HG02840 (cell line): ENCODE data around the gene ARID3A.
"Not testable (repeated sequence)": the region's sequence is repeated elsewhere in the genome, so short reads cannot be mapped to it uniquely, and the experiment has no call there.

Experiments
- ATAC-seq: cut with Tn5 transposase; IDR thresholded peaks from one replicate; pipeline ENCODE4 v1.9.1; 2021; ENCODE audit warnings: mild to moderate bottlenecking, moderate library complexity, moderate number of reproducible peaks; ENCODE audit not compliant: unreplicated experiment, low FRiP score

The ARID3A gene

DNA sequence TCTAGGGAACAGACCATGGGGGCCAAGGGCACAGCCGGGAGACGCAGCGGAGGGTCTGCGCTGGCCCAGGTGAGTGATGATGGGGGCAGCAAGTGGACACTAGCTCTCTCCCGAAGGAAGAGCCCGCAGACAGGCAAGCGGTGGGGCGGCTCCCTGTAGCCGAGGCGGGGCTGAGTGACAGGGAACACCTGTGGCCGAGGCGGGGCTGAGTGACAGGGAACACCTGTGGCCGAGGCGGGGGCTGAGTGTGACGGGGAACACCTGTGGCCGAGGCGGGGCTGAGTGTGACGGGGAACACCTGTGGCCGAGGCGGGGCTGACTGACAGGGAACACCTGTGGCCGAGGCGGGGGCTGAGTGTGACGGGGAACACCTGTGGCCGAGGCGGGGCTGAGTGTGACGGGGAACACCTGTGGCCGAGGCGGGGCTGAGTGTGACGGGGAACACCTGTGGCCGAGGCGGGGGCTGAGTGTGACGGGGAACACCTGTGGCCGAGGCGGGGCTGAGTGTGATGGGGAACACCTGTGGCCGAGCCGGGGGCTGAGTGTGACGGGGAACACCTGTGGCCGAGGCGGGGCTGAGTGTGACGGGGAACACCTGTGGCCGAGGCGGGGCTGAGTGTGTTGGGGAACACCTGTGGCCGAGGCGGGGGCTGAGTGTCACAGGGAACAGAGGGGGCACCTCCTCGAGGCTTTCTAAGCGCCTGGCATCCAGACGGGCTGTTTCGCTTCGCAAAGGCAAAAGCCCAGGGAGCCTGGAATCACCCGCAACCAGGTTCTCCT is 34.2 kb upstream of the ARID3A start:
- not testable (repeated sequence) for ATAC-seq

DNA sequence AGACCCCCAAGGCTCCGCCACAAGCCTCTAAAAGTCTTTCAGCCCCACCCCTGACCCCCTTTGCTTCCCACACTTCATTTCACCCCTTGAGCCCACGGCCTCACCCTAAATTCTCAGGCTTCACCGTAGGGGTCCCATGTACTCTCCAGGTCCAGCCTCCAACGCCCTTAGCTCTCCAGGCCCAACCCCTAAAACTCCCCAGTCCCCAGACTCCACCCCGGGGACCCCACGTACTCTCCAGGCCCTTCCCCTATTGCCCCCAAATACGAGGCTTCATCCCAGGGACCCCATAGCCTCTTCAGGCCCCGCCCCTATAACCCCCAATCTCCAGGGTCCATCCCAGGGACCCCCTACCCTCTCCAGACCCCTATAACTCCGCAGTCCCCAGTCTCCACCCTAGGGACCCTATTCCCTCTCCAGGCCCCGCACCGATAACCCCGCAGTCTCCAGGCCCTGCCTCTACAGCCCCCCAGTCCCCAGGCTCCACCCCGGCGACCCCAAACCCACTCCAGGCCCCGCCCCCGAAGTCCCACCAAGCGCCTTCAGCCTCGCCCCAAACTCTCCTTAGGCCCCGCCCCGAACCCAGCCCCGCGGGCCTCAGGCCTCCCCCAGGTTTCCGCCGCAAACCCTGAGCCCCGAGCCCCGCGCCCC is 33.5 kb upstream of the ARID3A start:
- ATAC-seq = no peak

DNA sequence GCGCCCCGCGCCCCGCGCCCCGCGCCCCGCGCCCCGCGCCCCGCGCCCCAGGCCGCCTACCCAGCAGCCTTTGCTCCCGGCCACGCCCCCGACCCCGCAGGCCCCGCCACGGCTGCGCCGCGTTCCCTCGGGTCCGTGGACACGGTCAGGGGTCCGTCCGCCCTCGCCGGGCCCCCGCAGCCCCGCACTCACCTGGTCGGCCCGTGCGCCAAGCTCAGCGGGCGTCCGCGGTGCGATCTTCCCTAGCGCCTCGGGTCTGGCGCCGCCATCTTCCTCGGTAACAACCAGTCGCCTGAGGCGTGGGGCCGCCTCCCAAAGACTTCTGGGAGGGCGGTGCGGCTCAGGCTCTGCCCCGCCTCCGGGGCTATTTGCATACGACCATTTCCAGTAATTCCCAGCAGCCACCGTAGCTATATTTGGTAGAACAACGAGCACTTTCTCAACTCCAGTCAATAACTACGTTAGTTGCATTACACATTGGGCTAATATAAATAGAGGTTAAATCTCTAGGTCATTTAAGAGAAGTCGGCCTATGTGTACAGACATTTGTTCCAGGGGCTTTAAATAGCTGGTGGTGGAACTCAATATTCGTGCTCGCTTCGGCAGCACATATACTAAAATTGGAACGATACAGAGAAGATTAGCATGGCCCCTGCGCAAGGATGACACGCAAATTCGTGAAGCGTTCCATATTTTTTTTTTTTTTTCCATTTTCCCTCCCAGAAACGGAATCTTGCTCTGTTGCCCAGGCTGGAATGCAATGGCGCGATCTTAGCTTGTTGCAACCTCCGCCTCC is 32.7 kb upstream of the ARID3A start, which contains the start of the genes MED16 and RNU6-9:
Gene MED16, minus strand, starts transcription at position 294 of the 796 bp plus-strand sequence. CDS start 2,056 bp downstream, outside the sequence.
Gene RNU6-9, plus strand, starts transcription at position 591 of the 796 bp plus-strand sequence.
- ATAC-seq = peak; percentile 86

DNA sequence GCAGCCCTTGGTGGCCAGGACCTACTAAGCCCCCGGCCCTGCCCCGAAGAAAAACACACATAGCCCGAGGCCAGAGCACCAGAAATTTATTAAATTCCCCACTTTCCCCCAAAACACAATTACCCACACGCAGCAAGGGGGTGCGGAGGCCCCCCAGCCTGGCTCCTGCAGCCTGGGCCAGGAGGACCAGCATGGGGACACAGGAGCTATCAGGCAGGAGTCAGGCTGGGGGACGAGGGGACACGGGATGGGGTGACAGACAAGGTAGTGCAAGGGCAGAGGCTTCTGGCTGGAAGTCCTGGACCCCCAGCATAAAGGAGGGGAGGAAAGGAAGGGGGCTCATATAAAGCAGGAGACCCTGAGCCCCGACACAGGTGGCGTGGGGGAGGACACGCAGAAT is 29.4 kb upstream of the ARID3A start:
- no peak for ATAC-seq

DNA sequence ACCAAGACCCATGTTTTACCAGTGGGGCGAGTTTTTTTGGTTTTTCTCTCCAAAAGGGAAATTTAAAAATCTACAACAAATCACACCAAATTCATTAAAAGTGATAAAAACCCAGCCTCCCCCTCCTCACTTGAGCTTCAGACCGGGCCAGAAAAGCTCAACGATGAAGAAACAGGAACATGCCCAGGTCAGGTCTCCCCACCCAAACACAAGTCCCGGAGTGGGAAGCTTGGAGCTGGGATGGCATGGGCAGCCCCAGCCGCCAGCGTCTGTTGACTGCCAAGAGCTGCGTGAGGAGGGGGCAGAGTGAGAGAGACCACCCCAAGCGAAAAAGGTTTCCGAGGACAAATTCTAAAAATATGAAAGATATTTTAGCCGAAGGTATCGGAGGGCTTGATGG is 28.8 kb upstream of the ARID3A start:
- ATAC-seq = no peak

DNA sequence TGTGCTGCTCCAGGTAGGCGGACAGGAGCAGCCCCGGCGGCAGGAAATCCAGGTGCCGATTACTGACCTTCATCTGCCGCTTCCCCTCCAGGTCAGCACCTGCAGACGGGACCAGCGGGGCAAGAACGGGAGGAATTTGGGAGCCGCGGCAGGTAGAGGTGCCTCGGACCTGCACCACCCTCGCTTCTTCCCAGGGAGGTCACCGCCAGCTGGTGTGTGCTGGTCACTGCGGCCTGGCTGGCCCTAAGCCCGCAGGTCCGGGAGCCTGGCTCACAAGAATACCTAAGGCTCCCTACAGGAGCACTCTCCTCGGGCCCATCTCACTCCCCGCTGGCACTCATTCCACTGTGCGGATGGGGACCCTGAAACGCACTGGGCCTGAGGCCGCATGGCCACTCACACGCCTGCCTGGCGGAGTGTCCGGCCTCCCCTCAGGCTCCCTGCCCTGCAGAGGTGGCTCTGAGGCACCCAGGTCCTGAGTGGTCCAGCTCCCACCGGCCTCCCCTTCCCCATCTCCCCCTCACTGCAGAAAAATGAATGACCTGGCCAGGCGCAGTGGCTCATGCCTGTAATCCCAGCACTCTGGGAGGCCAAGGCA is 28.3 kb upstream of the ARID3A start:
- no peak for ATAC-seq

DNA sequence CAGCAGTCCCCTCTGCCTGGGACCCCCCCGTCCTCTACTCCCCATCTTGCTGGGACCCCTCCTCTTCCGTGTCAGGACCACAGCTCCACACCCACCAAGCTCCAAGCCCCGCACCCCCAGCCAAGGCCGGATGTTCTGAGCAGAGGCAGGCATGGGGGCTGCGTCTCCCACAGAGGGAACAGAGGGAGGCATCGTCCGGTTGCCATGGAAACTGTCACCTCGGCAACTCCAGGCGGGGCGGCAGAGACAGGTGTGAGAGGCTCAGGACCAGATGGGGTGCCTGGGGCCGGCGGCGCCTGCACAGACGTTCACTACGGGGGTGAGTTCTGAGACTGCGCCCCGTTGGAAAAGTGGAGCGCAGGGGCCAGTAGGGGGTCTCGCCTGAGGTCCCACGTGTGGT is 27.2 kb upstream of the ARID3A start:
- ATAC-seq = no peak

DNA sequence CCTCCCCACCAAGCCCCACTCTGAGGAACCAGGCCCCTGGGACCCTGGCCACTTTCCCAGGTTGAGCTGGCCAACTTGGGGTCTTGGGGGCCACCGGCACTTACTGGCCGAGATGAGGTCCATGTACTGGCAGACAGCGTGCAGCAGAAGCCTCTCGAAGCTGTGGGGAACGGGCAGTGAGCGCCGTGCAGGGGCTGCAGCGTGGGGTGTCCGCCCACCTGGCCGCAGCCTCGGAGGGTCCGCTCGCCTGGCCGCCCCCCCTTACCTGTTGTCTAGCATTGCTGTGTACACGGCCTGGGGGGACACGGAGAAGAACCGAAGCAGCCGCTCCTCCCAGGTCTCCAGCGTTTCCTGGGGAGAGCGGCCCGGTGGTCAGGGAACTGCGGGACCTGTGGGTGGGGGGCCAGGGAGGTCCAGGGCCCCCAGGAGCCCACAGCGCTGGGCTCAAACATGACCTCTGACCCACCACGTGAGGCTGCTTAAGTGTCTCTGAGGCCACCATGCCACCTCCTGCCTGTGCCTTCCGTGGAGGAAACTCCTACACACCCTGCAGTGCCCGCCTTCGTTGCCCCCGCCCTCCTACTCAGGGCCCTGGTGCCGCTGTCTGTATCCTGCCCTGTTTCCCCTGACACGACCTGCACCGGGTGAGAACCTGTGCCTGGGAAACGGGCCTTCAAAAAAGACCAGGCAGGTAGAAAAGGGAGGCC is 26.3 kb upstream of the ARID3A start:
- no peak for ATAC-seq

DNA sequence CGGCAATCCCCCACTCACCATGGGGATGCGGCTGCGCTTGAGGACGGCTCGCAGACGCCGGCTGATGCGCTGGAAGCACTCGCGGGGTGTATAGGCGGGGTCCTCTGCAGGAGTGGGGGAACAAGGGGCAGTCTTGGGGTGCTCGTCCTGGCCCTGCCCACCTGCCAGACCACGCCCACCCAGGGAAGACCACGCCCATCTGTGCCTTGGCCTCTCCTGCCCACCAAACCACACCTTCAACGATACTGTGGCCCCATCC is 25.9 kb upstream of the ARID3A start:
- ATAC-seq = no peak

DNA sequence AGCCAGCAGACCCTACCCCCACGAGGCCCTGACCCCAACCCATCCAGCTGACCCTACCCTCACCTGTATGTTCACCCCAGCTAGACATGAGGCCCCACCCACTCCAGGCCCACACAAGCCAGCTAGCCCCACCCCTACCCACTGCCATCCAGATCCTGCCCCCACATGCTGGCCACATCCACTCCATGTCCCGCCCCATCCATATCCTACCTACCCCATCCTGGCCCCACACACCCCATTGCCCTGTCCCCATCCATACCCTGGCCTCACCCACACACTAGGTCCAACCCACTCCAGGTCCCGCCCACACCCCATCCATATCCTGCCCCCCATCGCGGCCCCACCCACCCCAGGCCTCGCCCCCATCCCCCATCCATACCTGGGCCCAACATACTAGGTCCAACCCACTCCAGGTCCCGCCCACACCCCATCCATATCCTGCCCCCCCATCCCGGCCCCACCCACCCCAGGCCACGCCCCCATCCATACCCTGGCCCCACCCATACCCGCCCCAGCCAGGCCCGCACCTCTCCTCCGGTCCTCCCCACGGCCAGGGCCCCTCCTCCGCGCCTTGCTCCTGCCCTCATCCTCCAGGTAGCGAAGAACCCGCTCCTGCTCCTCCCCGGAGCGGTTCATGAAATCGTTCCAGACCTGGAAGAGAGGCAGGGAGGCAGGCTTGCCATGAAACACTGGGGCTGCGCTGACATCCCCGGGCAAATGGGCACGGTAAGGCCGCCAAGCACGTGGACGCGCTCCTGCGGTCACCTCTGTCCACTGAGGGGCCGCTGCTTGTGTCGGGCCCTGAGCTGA is 25.3 kb upstream of the ARID3A start:
- no peak for ATAC-seq

DNA sequence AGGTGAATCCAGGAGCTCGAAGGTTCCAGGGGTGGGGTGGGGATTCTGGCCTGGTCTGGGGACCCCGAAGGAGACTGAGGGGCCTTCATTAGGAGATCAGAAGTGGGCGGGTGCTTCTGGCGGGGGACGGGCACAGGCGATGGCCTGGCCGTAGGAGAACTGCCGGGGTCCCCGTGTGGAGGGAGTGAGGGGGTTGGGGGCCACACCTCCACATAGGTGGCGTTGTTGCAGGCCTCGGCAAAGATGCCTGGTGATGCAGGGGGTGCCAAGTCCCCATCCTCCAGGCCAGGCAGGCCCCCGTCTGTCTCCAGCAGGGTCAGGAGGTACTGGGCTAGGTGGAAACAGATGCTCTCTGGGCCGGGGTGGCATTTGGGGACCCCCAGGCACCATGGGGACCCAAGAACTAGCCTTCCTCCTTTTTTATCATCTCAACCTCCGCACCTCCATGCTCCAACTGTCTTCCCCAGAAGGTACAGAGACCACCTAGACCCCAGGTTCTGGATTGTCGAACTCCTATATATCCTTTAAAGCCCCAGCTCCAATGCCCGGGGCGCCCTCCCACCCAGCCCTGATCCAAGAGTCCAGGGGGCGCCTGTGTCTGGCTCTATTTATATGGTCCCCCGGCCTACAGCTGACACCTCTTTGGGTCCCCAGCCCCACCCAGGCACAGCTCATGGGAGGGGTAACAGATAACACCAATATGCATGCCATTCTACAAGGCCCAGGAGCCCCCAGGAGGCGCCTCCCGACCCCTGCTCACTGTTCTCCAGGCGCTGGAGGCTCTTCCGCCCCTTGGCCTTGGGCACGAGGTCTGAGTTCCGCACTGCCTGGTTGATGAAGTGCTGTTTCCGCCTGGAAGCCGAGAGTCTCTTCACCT is 24.4 kb upstream of the ARID3A start:
- ATAC-seq = no peak

DNA sequence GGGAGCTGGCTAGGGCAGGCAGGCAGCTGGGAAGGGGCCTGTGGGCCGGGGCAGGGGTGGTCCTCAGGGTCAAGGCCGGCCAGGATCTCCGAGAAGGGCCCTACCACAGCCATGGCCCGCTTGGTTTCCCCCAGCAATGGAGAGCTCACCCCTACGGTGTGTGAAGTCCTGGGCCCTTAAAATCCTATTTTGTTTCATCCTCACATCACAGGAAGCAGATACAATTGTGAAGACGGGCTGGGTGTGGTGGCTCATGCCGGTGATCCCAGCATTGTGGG is 23.8 kb upstream of the ARID3A start:
- ATAC-seq = no peak

DNA sequence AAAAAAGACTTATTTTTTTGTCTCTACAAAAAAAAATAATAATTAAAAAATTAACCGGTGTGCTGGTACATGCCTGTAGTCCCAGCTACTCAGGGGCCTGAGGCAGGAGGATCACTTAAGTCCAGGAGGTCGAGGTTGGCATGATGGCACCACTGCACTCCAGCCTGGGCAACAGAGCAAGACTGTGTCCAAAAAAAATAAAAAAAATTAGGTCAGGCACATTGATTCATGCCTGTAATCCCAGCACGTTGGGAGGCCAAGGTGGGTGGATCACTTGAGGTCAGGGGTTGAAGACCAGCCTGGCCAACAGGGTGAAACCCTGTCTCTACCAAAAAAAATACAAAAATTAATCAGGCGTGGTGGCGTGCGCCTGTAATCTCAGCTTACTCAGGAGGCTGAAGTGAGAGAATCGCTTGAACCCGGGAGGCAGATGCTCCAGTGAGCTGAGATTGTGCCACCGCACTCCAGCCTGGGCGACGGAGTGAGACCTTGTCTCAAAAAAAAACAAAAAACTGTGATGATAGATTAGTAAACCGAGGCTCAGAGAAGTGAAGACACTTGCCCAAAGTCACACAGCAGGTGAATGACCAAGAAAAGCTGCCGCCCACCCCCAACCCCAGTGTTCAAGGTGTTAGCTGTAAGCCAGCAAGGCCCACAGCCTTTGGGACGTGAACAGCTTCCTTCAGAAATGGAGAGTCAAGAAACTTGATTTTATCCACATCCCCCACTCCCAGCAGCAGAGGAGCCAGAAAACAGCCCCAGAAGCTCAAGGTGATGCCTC is 23.2 kb upstream of the ARID3A start:
- no peak for ATAC-seq

DNA sequence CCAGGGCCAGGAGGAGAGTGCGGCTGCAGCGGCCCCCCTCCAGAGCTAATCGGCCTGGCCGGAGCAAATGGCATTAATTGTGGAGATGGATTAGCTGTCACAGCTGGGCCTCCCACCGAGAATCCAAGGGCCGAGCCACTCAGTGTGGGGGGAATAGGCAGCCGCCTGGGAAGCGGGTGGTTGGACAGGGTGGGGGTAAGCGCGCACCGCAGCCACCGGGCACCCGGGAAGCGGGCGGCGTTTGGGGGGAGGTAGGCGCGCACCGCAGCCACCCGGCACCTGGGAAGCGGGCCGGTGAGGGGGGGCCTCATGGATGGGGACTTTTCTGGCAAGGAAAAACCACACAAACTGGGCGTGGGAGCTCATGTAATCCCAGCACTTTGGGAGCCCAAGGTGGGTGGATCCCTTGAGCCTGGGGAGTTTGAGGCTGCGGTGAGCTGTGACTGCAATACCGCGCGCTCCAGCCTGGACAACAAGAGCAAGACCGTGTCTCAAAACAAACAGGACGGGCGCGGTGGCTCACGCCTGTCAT is 22.5 kb upstream of the ARID3A start:
- no peak for ATAC-seq

DNA sequence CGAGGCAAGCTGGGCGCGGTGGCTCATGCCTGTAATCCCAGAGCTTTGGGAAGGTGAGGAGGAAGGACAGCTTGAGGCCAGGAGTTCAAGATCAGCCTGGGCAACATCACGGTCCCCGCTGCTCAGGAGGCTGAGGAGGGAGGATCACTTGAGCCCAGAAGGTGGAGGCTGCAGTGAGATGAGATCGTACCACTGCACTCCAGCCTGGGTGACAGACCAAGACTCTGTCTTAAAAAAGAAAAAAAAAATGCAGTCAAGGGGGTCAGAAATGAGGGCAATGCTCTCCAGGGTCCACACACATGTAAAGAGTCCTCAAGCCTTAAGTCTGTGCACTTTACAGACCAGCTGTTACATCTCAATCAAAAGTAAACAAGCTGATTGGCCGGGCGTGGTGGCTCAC is 21.3 kb upstream of the ARID3A start:
- ATAC-seq = no peak

DNA sequence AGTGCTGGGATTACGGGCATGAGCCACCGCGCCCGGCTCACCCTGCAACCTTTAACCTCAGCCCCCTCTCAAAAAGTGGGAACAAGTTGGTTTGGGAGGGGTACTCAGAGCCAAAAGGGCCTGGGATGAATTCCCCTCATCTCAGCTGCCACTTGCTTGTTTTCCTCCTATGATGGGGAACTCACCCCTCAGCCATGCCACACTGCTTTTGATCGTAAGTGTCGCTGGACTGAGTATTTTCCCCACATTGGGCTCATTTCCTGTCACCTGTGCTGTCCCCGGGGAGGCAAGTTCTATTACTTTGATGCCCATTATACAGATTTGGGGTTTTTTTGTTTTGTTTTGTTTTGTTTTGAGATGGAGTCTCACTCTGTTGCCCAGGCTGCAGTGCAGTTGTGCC is 19.4 kb upstream of the ARID3A start:
- ATAC-seq = no peak

DNA sequence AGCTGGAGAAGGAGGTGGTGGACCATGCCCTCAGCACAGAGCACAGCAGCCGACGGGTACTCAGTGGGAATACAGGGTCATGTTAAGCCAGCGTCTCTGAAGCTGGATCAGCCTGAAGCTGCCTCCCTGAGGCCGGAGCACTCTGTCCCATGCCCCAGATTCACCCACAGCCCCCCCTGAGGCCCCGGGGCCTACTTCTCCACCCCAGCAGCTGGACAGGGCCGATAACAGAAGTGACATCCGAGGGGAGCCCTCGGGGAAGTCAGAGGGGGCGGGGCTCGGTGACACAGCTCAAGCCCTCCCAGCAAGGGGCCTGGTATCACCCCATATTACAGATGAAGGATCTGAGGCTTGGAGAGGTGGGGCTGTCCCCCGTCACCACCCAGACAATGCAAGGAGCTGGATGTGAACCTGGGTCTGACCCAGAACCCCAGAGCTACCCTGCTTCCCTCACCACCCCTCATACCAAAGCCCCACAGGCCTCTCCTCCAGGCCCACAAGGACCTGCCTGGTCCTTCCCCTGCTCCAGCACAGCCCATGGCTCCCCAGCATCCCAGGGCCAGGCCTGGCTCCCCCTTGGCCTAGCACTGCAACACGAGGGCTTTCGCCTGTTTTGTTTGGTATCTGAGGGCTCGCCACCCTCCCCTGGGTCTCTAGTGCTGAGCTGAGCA is 18.5 kb upstream of the ARID3A start:
- no peak for ATAC-seq
